ENCODE measurements around the gene FNIP2. TPM values are rescaled to one million over a fixed set of nuclear protein-coding genes. Genes with fewer than 3 reads are reported as not detected.

FNIP2 gene
- total RNA-seq, 3 donors from 2014 or later = 61.8 to 94.1 (median 73.4) TPM

GRCh38 chr4:158796370-158797140 lies 27.7 kb downstream of the FNIP2 start:
- intact Hi-C loops (cut with DNase I, micrococcal nuclease) = no loop called here
- TF ChIP-seq CTCF (IDR thresholded peaks at IDR 0.05) = no peak
- no peak for ATAC-seq
- H3K9me3 ChIP-seq = no peaks in the 10 kb centered on the region
- H3K4me3 ChIP-seq = no peak overlapping the region
- DNase-seq = no peak
- peaks cover 23% of the 10 kb centered on the region for H3K4me1 ChIP-seq (ENCODE audit: low read depth)
- no peaks in the 10 kb centered on the region for H3K36me3 ChIP-seq (ENCODE audit: low read depth)

GRCh38 chr4:158798062-158798461 lies 29.2 kb downstream of the FNIP2 start:
- ATAC-seq (no peak), DNase-seq (no peak)
- H3K9me3 ChIP-seq = no peaks in the 10 kb centered on the region
- no peak for TF ChIP-seq CTCF (IDR thresholded peaks at IDR 0.05)
- intact Hi-C loops (cut with DNase I, micrococcal nuclease) = no loop called here
- peaks cover 23% of the 10 kb centered on the region for H3K4me1 ChIP-seq (ENCODE audit: low read depth)
- H3K36me3 ChIP-seq (ENCODE audit: low read depth) = no peaks in the 10 kb centered on the region
- H3K4me3 ChIP-seq = no peak overlapping the region

GRCh38 chr4:158799013-158799770 lies 30.4 kb downstream of the FNIP2 start:
- intact Hi-C loops (cut with DNase I, micrococcal nuclease) = no loop called here
- DNase-seq (no peak), ATAC-seq (peak; percentile 60)
- H3K4me1 ChIP-seq (ENCODE audit: low read depth) = peaks cover 23% of the 10 kb centered on the region
- H3K36me3 ChIP-seq (ENCODE audit: low read depth) = no peaks in the 10 kb centered on the region
- TF ChIP-seq CTCF (IDR thresholded peaks at IDR 0.05) = no peak
- no peak overlapping the region for H3K4me3 ChIP-seq
- H3K9me3 ChIP-seq = no peaks in the 10 kb centered on the region

GRCh38 chr4:158799856-158800255 lies 31.0 kb downstream of the FNIP2 start:
- Histone ChIP-seq H3K9me3 (no peaks in the 10 kb centered on the region), H3K4me1 (ENCODE audit: low read depth) (peaks cover 23% of the 10 kb centered on the region), H3K36me3 (ENCODE audit: low read depth) (no peaks in the 10 kb centered on the region), H3K4me3 (no peak overlapping the region)
- ATAC-seq = peak; percentile 62
- no peak for DNase-seq
- intact Hi-C loops (cut with DNase I, micrococcal nuclease) = no loop called here
- TF ChIP-seq CTCF (IDR thresholded peaks at IDR 0.05) = no peak

- intact Hi-C loops (cut with DNase I, micrococcal nuclease) = no loop called here
- no peak for TF ChIP-seq CTCF (IDR thresholded peaks at IDR 0.05)
- H3K9me3 ChIP-seq = no peaks in the 10 kb centered on the region
- H3K4me1 ChIP-seq (ENCODE audit: low read depth) = peaks cover 23% of the 10 kb centered on the region
- no peaks in the 10 kb centered on the region for H3K36me3 ChIP-seq (ENCODE audit: low read depth)
- DNase-seq = peak in 1 of 3 donors; percentile 43
- peak; percentile 79 for ATAC-seq
- no peak overlapping the region for H3K4me3 ChIP-seq
Measured at GRCh38 chr4:158801066-158801465, 32.2 kb downstream of the FNIP2 start.
